SK-N-SH (cell line): ENCODE data around the gene CISTR. TPM values are rescaled to one million over a fixed set of nuclear protein-coding genes. Genes with fewer than 3 reads are reported as not detected.

ENCODE experiments used
- CTCF ChIA-PET: fragments of 300-600, 350-600 bp; formaldehyde crosslinking; extraction: SDS; loops from one replicate; lab custom pipeline; 2021; lab: Yijun Ruan, JAX
- POLR2A ChIA-PET: fragments of 350-600 bp; sonication (Branson Sonifier 250); formaldehyde crosslinking; extraction: SDS; loops from one replicate; lab custom pipeline; 2020; ENCODE audit warnings: antibody characterized with exemption, inconsistent platforms; lab: Yijun Ruan, JAX
- DNase-seq: peaks from one replicate; pipeline ENCODE4 v3.0.0; 2012
- H2AFZ ChIP-seq: fragments of 200-600 bp; sonication (generic); 2 replicates; pipeline ENCODE4 v1.8.1; 2016; ENCODE audit warnings: antibody characterized with exemption, mild to moderate bottlenecking, low read depth
- H3F3A ChIP-seq: fragments of 200-600 bp; sonication (generic); replicated peaks from 2 replicates; pipeline ENCODE3; 2016; ENCODE audit warnings: antibody characterized with exemption, mild to moderate bottlenecking; ENCODE audit not compliant: insufficient read depth
- H3K27ac ChIP-seq, 2 experiments: fragments of 200-500 bp in 1 of 2; fragments of 200-600 bp in 1 of 2; sonication (Bioruptor generic) in 1 of 2; sonication (generic), shearing (Covaris generic) in 1 of 2; 2 replicates each; pipeline versions ENCODE4 v1.5.1 to v1.6.1; 2014 to 2016; ENCODE audit warnings: low read depth in 2 of 2, inconsistent platforms in 1 of 2, low read length in 1 of 2, mild to moderate bottlenecking in 1 of 2, mixed read lengths in 1 of 2
- H3K27me3 ChIP-seq: fragments of 200-600 bp; sonication (generic), shearing (Covaris generic); 2 replicates; pipeline ENCODE4 v1.6.1; 2016; ENCODE audit warnings: mixed run types; ENCODE audit not compliant: insufficient read depth
- H3K36me3 ChIP-seq, 2 experiments: fragments of 200-500 bp in 1 of 2; fragments of 200-600 bp in 1 of 2; sonication (Bioruptor generic) in 1 of 2; sonication (generic) in 1 of 2; replicated peaks in 1 of 2; 2 replicates each; pipeline versions ENCODE3 to v1.5.1; 2014 to 2016; ENCODE audit warnings: low read length in 1 of 2, mild to moderate bottlenecking in 1 of 2; ENCODE audit not compliant: insufficient read depth in 2 of 2, control insufficient read depth in 1 of 2
- H3K4me1 ChIP-seq, 2 experiments: fragments of 200-500 bp in 1 of 2; fragments of 200-600 bp in 1 of 2; sonication (Bioruptor generic) in 1 of 2; sonication (generic), shearing (Covaris generic) in 1 of 2; 2 replicates each; pipeline versions ENCODE4 v1.5.1 to v1.6.1; 2014 to 2016; ENCODE audit warnings: low read depth in 1 of 2, low read length in 1 of 2, mixed run types in 1 of 2; ENCODE audit not compliant: insufficient read depth in 2 of 2, control insufficient read depth in 1 of 2
- H3K4me2 ChIP-seq: fragments of 200-600 bp; sonication (generic), shearing (Covaris generic); 2 replicates; pipeline ENCODE4 v1.6.1; 2017; ENCODE audit warnings: mixed run types
- H3K4me3 ChIP-seq, 2 experiments: fragments of 200-500 bp in 1 of 2; fragments of 200-600 bp in 1 of 2; sonication (Bioruptor generic) in 1 of 2; sonication (generic), shearing (Covaris generic) in 1 of 2; 2 replicates each; pipeline versions ENCODE4 v1.5.1 to v1.8.1; 2014 to 2016; ENCODE audit warnings: low read depth in 2 of 2, inconsistent platforms in 1 of 2, low read length in 1 of 2, mild to moderate bottlenecking in 1 of 2, mixed read lengths in 1 of 2, moderate library complexity in 1 of 2
- H3K79me2 ChIP-seq: fragments of 200-600 bp; sonication (generic); 2 replicates; pipeline ENCODE4 v1.8.1; 2017; ENCODE audit warnings: mild to moderate bottlenecking; ENCODE audit not compliant: insufficient read depth
- H3K9ac ChIP-seq: fragments of 200-600 bp; sonication (generic); 2 replicates; pipeline ENCODE4 v1.6.1; 2017; ENCODE audit warnings: mixed run types
- H3K9me2 ChIP-seq: fragments of 200-600 bp; sonication (generic); 2 replicates; pipeline ENCODE4 v1.6.1; 2017; ENCODE audit warnings: mixed run types
- H3K9me3 ChIP-seq: fragments of 200-600 bp; sonication (generic); 2 replicates; pipeline ENCODE4 v1.6.1; 2017; ENCODE audit warnings: mixed run types, mild to moderate bottlenecking, moderate library complexity
- H4K20me1 ChIP-seq: fragments of 200-600 bp; sonication (generic); 2 replicates; pipeline ENCODE4 v1.6.1; 2017; ENCODE audit warnings: mild to moderate bottlenecking, mixed run types; ENCODE audit not compliant: insufficient read depth
- ELF1 ChIP-seq: IDR thresholded peaks from 2 replicates; pipeline ENCODE4 v1.4.0; 2012
- EP300 ChIP-seq, 2 experiments: IDR thresholded peaks; 2 replicates each; pipeline versions ENCODE4 v1.4.0 to v1.6.1; 2012; ENCODE audit warnings: borderline replicate concordance in 1 of 2, low read depth in 1 of 2, low read length in 1 of 2
- FOSL2 ChIP-seq: IDR thresholded peaks from 2 replicates; pipeline ENCODE4 v1.4.0; 2012; ENCODE audit warnings: low read depth, mild to moderate bottlenecking, moderate library complexity, borderline replicate concordance
- GABPA ChIP-seq: IDR thresholded peaks from 2 replicates; pipeline ENCODE4 v1.4.0; 2012; ENCODE audit warnings: low read depth, mild to moderate bottlenecking
- JUND ChIP-seq: IDR thresholded peaks from 2 replicates; pipeline ENCODE4 v1.4.0; 2012
- MEF2A ChIP-seq: IDR thresholded peaks from 2 replicates; pipeline ENCODE4 v1.4.0; 2012; ENCODE audit warnings: low read depth, borderline replicate concordance
- MXI1 ChIP-seq: IDR thresholded peaks from 2 replicates; pipeline ENCODE4 v1.6.1; 2012; ENCODE audit warnings: mild to moderate bottlenecking, low read depth, low read length, improper control_type of control experiment
- POLR2AphosphoS5 ChIP-seq: IDR thresholded peaks from 2 replicates; pipeline ENCODE4 v1.6.1; 2012; ENCODE audit warnings: low read depth, low read length
- RCOR1 ChIP-seq: fragments of 150-350 bp; IDR thresholded peaks from 2 replicates; pipeline ENCODE4 v1.6.1; 2017; ENCODE audit warnings: antibody characterized with exemption, low read length
- SMC3 ChIP-seq: IDR thresholded peaks from 2 replicates; pipeline ENCODE4 v1.6.1; 2012; ENCODE audit warnings: low read depth, low read length, improper control_type of control experiment
- WGBS: methylation state at CpG from one replicate; pipeline ENCODE4 v1.1.6; 2017; ENCODE audit warnings: low lambda C conversion rate; 5-methylcytosine and 5-hydroxymethylcytosine counted together
- polyA plus RNA-seq, 3 experiments: library from polyadenylated mRNA; depleted of rRNA; stranded (reverse); fragments of >200 nt; gene quantifications; 2 replicates each; pipeline ENCODE4 v1.2.3, GENCODE V29; 2012
- TF ChIP-seq, protein P1 (sequence below): IDR thresholded peaks from 2 replicates; pipeline ENCODE4 v1.4.0; 2012; ENCODE audit warnings: low read depth, borderline replicate concordance
- TF ChIP-seq, protein P2 (sequence below): IDR thresholded peaks from 2 replicates; pipeline ENCODE4 v1.6.1; 2012; ENCODE audit warnings: mild to moderate bottlenecking, low read depth, low read length, moderate library complexity
- TF ChIP-seq, protein P3 (sequence below): IDR thresholded peaks from 2 replicates; pipeline ENCODE4 v1.4.0; 2012; ENCODE audit warnings: low read depth
- TF ChIP-seq, protein P4 (sequence below): fragments of 150-350 bp; IDR thresholded peaks from 2 replicates; pipeline ENCODE4 v1.6.1; 2017; ENCODE audit warnings: antibody characterized with exemption, low read length, low read depth, borderline replicate concordance

Gene CISTR
- polyA plus RNA-seq, 1 of the 3 experiments (the other 2 are of a cell fraction) = not detected

DNA sequence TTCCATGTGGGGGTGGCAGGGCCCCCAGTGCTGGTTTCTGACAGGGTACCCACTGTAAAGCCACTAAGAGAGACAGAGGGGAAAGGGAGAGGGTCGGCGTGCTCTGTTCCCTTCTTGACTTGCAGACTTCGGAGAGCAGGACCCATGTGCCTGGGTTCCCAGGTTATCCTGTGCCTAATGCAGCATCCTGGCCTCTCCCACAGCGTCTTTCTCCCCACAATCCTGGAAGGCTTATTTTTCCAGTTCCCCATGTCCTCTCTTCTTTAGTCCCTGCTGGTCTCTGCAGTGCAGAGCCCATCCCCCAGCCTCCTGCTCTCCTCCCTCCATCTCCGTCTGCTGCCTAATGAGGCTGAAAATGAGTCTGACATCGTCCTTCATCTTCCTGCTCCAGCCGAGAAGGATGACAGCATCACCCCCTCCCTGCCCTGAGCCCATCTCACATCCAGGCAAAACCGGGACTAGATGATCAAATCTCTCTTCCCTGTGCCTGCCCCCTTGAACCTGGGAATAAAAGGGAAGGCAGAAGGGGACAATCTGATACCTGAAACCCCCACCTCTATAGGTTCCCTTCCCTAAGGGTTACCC is 39.6 kb downstream of the CISTR start (continued):
- TF ChIP-seq EP300 (IDR thresholded peaks at IDR 0.05; ENCODE audit: borderline replicate concordance in 1 of 2, low read depth in 1 of 2, low read length in 1 of 2) (no peak), JUND (no peak), FOSL2 (no peak)
- TF ChIP-seq, protein P1, sequence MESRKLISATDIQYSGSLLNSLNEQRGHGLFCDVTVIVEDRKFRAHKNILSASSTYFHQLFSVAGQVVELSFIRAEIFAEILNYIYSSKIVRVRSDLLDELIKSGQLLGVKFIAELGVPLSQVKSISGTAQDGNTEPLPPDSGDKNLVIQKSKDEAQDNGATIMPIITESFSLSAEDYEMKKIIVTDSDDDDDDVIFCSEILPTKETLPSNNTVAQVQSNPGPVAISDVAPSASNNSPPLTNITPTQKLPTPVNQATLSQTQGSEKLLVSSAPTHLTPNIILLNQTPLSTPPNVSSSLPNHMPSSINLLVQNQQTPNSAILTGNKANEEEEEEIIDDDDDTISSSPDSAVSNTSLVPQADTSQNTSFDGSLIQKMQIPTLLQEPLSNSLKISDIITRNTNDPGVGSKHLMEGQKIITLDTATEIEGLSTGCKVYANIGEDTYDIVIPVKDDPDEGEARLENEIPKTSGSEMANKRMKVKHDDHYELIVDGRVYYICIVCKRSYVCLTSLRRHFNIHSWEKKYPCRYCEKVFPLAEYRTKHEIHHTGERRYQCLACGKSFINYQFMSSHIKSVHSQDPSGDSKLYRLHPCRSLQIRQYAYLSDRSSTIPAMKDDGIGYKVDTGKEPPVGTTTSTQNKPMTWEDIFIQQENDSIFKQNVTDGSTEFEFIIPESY = no peak

DNA sequence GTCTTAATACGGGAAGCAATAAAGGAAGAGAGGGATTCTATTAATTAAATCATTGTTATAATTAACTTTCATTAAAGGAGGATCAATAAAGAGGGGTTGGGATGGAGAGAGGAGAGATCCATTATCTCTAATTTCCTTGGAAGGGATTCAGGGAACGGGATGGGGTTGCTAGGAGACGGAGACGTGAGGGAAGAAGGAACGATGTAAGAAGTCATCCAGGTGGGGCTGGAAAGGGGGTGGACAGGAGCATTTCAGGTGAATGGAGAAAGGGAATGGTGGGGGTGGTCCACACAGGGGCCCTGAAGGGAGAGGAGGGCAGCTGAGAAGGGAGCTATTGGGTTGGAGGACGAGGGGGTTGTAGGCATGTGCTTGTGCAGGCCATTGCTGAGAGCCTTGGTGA is 41.7 kb downstream of the CISTR start:
- Histone ChIP-seq H3F3A (no peaks in the 10 kb centered on the region), H3K4me2 (no peak overlapping the region), H3K79me2 (no peaks in the 10 kb centered on the region), H3K9me3 (no peaks in the 10 kb centered on the region), H3K27me3 (peaks cover 36% of the 10 kb centered on the region), H3K9me2 (no peaks in the 10 kb centered on the region), H3K9ac (no peak overlapping the region), H3K27ac (no peak overlapping the region), H3K4me3 (no peak overlapping the region), H4K20me1 (no peaks in the 10 kb centered on the region), H3K4me1 (no peaks in the 10 kb centered on the region), H3K36me3 (peaks cover 0 to 7% of the 10 kb centered on the region in 2 experiments), H2AFZ (no peak overlapping the region)
- WGBS = 72% methylated on average over 6 of the region's 6 CpGs
- TF ChIP-seq, protein P2, sequence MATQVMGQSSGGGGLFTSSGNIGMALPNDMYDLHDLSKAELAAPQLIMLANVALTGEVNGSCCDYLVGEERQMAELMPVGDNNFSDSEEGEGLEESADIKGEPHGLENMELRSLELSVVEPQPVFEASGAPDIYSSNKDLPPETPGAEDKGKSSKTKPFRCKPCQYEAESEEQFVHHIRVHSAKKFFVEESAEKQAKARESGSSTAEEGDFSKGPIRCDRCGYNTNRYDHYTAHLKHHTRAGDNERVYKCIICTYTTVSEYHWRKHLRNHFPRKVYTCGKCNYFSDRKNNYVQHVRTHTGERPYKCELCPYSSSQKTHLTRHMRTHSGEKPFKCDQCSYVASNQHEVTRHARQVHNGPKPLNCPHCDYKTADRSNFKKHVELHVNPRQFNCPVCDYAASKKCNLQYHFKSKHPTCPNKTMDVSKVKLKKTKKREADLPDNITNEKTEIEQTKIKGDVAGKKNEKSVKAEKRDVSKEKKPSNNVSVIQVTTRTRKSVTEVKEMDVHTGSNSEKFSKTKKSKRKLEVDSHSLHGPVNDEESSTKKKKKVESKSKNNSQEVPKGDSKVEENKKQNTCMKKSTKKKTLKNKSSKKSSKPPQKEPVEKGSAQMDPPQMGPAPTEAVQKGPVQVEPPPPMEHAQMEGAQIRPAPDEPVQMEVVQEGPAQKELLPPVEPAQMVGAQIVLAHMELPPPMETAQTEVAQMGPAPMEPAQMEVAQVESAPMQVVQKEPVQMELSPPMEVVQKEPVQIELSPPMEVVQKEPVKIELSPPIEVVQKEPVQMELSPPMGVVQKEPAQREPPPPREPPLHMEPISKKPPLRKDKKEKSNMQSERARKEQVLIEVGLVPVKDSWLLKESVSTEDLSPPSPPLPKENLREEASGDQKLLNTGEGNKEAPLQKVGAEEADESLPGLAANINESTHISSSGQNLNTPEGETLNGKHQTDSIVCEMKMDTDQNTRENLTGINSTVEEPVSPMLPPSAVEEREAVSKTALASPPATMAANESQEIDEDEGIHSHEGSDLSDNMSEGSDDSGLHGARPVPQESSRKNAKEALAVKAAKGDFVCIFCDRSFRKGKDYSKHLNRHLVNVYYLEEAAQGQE = no peak
- TF ChIP-seq SMC3 (no peak), MXI1 (no peak), MEF2A (no peak), GABPA (no peak), ELF1 (no peak), RCOR1 (no peak), POLR2AphosphoS5 (no peak)
- TF ChIP-seq, protein P3, sequence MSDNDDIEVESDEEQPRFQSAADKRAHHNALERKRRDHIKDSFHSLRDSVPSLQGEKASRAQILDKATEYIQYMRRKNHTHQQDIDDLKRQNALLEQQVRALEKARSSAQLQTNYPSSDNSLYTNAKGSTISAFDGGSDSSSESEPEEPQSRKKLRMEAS = no peak
- TF ChIP-seq, protein P4, sequence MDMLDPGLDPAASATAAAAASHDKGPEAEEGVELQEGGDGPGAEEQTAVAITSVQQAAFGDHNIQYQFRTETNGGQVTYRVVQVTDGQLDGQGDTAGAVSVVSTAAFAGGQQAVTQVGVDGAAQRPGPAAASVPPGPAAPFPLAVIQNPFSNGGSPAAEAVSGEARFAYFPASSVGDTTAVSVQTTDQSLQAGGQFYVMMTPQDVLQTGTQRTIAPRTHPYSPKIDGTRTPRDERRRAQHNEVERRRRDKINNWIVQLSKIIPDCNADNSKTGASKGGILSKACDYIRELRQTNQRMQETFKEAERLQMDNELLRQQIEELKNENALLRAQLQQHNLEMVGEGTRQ = no peak
- no peak for DNase-seq
- ChIA-PET CTCF (interaction anchor here (1.4 to 28.9 kb wide), 4 partner anchors 8 to 34 kb away, joined by 5 to 760 read pairs (median 7); partner anchors contain the start of gene ATP5MC2), POLR2A (interaction anchor here (0.9 kb wide), 1 partner anchor 34 kb away, joined by 3 read pairs; no protein-coding TSS in a partner anchor)
